Fibroblast of lung (primary cell): ENCODE measurements around the gene STEEP1.

Experiments used
- EZH2 ChIP-seq: IDR thresholded peaks from 2 replicates; pipeline ENCODE4 v1.5.1; 2012; ENCODE audit warnings: low read length, control low read depth, mild to moderate bottlenecking; ENCODE audit errors: missing control alignments
- TF ChIP-seq, protein P1 (sequence below), 2 donors: IDR thresholded peaks in 1 of 2; conservative IDR thresholded peaks in 1 of 2; 1 replicate in 1 of 2; 2 replicates in 1 of 2; pipeline ENCODE4 v1.5.1; 2011 to 2012; ENCODE audit warnings: low read length in 2 of 2, control low read depth in 1 of 2, inconsistent platforms in 1 of 2, low read depth in 1 of 2, mild to moderate bottlenecking in 1 of 2

DNA sequence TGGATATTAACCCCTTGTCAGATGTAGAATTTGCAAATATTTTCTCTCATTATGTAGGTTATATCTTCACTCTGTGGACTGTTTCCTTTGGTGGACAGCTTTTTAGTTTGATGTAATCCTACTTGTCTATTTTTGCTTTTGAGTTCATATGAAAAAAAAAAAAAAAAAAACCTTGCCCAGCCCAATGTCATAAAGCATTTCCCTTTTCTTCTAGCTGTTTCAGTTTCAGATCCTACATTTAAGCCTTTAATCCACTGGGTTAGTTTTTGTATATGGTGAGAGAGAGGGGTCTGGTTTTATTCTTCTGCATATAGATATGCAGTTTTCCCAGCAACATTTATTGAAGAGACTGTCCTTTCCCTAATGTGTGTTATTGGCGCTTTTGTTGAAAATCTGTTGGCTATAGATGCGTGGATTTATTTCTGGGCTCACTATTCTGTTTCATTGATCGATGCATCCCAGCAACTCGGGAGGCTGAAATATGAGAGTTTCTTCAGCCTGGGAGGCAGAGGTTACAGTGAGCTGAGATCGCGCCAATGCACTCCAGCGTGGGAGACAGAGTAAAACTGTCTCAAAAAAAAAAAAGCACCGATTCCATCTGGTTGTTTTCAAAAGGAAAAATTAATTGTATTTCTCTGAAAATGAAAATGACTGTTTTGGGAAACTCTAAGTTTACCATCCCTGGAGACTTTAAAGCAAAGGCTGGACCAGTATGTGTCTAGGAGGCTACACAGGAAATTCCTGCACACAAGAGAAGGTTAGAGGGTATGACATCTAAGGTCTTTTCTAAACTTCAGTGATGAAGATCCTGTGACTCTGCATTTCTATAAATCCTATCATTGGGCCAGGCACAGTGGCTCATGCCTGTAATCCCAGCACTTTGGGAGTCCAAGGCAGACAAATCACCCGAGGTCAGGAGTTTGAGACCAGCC is 35.6 kb downstream of the STEEP1 start:
- TF ChIP-seq, protein P1, sequence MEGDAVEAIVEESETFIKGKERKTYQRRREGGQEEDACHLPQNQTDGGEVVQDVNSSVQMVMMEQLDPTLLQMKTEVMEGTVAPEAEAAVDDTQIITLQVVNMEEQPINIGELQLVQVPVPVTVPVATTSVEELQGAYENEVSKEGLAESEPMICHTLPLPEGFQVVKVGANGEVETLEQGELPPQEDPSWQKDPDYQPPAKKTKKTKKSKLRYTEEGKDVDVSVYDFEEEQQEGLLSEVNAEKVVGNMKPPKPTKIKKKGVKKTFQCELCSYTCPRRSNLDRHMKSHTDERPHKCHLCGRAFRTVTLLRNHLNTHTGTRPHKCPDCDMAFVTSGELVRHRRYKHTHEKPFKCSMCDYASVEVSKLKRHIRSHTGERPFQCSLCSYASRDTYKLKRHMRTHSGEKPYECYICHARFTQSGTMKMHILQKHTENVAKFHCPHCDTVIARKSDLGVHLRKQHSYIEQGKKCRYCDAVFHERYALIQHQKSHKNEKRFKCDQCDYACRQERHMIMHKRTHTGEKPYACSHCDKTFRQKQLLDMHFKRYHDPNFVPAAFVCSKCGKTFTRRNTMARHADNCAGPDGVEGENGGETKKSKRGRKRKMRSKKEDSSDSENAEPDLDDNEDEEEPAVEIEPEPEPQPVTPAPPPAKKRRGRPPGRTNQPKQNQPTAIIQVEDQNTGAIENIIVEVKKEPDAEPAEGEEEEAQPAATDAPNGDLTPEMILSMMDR (conservative IDR thresholded peaks at IDR 0.05 in 1 of 2, IDR thresholded peaks at IDR 0.05 in 1 of 2; ENCODE audit: low read depth in 1 of 2, low read length in 2 of 2): no peak
- no peak for TF ChIP-seq EZH2
